ENCODE measurements around the gene SLC2A6.

The SLC2A6 gene

GRCh38 chr9:133478851-133479711, at the start of gene SLC2A6:
Gene SLC2A6, minus strand, starts transcription at chr9:133479099. Its CDS starts 40 bp downstream, at chr9:133479059.
- DNase-seq (ENCODE audit: low spot score) = peak; percentile 94

GRCh38 chr9:133528001-133528875, 49.3 kb upstream of the SLC2A6 start:
- DNase-seq (ENCODE audit: low spot score) = no peak

GRCh38 chr9:133527444-133527920, 48.6 kb upstream of the SLC2A6 start:
- no peak for DNase-seq (ENCODE audit: low spot score)

- no peak for DNase-seq (ENCODE audit: low spot score)
These were observed 47.9 kb upstream of the SLC2A6 start for GRCh38 chr9:133526721-133527321.

- no peak for DNase-seq (ENCODE audit: low spot score)
These were observed 46.8 kb upstream of the SLC2A6 start for GRCh38 chr9:133525677-133526076.

- no peak for DNase-seq (ENCODE audit: low spot score)
These were observed 45.9 kb upstream of the SLC2A6 start, which contains the start of gene MYMK for GRCh38 chr9:133524679-133525228. Gene MYMK, minus strand, starts transcription at chr9:133524959. Its CDS starts 115 bp downstream, at chr9:133524844.

- DNase-seq (ENCODE audit: low spot score) = no peak
These were observed 45.2 kb upstream of the SLC2A6 start for GRCh38 chr9:133524146-133524545.

GRCh38 chr9:133523106-133523505, 44.2 kb upstream of the SLC2A6 start:
- DNase-seq (ENCODE audit: low spot score) = no peak

GRCh38 chr9:133522073-133522910, 43.4 kb upstream of the SLC2A6 start:
- no peak for DNase-seq (ENCODE audit: low spot score)

GRCh38 chr9:133521122-133522072, 42.5 kb upstream of the SLC2A6 start:
- DNase-seq (ENCODE audit: low spot score) = no peak

GRCh38 chr9:133520121-133520835, 41.4 kb upstream of the SLC2A6 start:
- DNase-seq (ENCODE audit: low spot score) = no peak

- DNase-seq (ENCODE audit: low spot score) = no peak
These were observed 40.8 kb upstream of the SLC2A6 start for GRCh38 chr9:133519693-133520092.

- no peak for DNase-seq (ENCODE audit: low spot score)
These were observed 40.0 kb upstream of the SLC2A6 start for GRCh38 chr9:133518706-133519449.

GRCh38 chr9:133518200-133518599, 39.3 kb upstream of the SLC2A6 start:
- no peak for DNase-seq (ENCODE audit: low spot score)

GRCh38 chr9:133517711-133518110, 38.8 kb upstream of the SLC2A6 start:
- DNase-seq (ENCODE audit: low spot score) = no peak

- no peak for DNase-seq (ENCODE audit: low spot score)
These were observed 38.1 kb upstream of the SLC2A6 start for GRCh38 chr9:133516961-133517350.

GRCh38 chr9:133516256-133516960, 37.5 kb upstream of the SLC2A6 start:
- DNase-seq (ENCODE audit: low spot score) = no peak
